Kidney epithelial cell (primary cell): Measurements from ENCODE around the gene ZNF285. TPM values are rescaled to one million over a fixed set of nuclear protein-coding genes. Genes with fewer than 3 reads are reported as not detected.
"Not testable (repeated sequence)": the region's sequence is repeated elsewhere in the genome, so short reads cannot be mapped to it uniquely, and the experiment has no call there.

Source experiments
- DNase-seq: peaks from one replicate; pipeline ENCODE4 v3.0.0-alpha.2; 2010; ENCODE audit warnings: low read depth
- H3K27me3 ChIP-seq: 2 replicates; pipeline ENCODE4 v1.6.0; 2011; ENCODE audit warnings: low read length; ENCODE audit not compliant: control insufficient read depth, insufficient read depth
- H3K36me3 ChIP-seq: 2 replicates; pipeline ENCODE4 v1.5.1; 2011; ENCODE audit warnings: low read length; ENCODE audit not compliant: control insufficient read depth, insufficient read depth
- H3K4me3 ChIP-seq: 2 replicates; pipeline ENCODE4 v1.5.1; 2011; ENCODE audit warnings: low read depth, mild to moderate bottlenecking, control low read depth, low read length
- total RNA-seq: library from RNA; depleted of rRNA; stranded (reverse); fragments of >200 nt; gene quantifications from 2 replicates; pipeline ENCODE4 v1.2.3, GENCODE V29; 2015
- TF ChIP-seq, protein P1 (sequence below): IDR thresholded peaks from 2 replicates; pipeline ENCODE4 v1.5.1; 2011; ENCODE audit warnings: mild to moderate bottlenecking, moderate library complexity, low read length, control low read depth, inconsistent platforms; ENCODE audit not compliant: insufficient read depth, poor library complexity, severe bottlenecking

The ZNF285 gene
- total RNA-seq = 3.8 and 5.1 TPM in 2 replicates

DNA sequence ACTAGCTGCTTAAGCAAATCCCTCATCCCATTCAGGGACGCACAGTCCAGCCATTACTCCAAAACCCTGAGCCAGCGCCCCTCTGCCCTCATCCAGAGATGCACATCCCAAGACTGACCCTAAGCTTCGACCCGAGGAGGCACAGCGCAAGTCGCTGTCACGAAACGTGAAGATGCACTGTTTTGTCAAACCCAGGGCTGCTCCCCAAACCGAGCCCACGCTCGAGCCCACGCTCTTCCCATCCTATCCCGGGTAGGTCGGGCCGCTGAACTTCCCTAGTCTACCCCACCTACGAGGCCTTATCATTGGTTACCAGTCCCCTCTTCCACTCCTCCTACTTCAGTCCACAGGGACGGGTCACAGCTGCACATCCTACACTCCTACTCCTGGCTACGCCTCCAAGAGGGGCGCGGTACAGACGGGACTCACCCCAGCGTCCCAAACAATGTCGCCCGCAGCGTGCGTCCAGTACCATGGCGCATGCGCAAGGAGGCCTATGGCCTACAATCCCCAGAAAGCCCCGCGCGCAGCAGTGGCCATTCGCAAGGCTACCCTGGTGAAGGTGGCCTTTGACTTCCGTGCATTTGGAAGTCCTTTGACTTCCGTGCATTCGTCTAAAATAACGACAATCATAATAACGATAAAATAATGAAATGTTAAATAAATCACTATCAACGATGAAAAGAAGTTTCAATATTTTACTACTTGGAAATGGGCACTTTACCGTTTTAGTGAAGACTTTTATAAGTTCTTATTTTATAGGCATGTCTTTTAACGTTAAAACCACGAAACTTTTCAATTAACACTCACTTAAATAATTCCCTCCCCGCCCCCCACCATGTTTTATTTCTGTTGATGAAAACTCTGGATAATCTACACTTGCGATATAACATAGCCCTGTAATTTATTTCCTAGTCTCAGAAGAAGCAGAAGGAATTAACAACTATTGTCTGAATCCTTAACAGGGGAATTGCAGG is at the start of gene ZNF285:
ZNF285 (minus strand) TSS at position 470 of the 977 bp plus-strand sequence. CDS start 4,395 bp downstream, outside the sequence.
- Histone ChIP-seq H3K27me3 (no peaks in the 10 kb centered on the region), H3K4me3 (peak within 1 kb of the TSS; percentile 66), H3K36me3 (no peaks in the 10 kb centered on the region)
- TF ChIP-seq, protein P1, sequence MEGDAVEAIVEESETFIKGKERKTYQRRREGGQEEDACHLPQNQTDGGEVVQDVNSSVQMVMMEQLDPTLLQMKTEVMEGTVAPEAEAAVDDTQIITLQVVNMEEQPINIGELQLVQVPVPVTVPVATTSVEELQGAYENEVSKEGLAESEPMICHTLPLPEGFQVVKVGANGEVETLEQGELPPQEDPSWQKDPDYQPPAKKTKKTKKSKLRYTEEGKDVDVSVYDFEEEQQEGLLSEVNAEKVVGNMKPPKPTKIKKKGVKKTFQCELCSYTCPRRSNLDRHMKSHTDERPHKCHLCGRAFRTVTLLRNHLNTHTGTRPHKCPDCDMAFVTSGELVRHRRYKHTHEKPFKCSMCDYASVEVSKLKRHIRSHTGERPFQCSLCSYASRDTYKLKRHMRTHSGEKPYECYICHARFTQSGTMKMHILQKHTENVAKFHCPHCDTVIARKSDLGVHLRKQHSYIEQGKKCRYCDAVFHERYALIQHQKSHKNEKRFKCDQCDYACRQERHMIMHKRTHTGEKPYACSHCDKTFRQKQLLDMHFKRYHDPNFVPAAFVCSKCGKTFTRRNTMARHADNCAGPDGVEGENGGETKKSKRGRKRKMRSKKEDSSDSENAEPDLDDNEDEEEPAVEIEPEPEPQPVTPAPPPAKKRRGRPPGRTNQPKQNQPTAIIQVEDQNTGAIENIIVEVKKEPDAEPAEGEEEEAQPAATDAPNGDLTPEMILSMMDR = no peak
- DNase-seq = peak; percentile 86

- Histone ChIP-seq H3K27me3 (no peaks in the 10 kb centered on the region), H3K36me3 (peaks cover 1% of the 10 kb centered on the region)
- DNase-seq = peak; percentile 87
These were observed 46.7 kb upstream of the ZNF285 start, which contains the start of gene ZNF229 for GRCh38 chr19:44447916-44448674. TSS of gene ZNF229 (minus strand) at chr19:44448472. CDS start at chr19:44442847, 5,625 bp downstream.

GRCh38 chr19:44438441-44438840 is 37.0 kb upstream of the ZNF285 start:
- no peaks in the 10 kb centered on the region for H3K36me3 ChIP-seq
- no peak for DNase-seq
- no peaks in the 10 kb centered on the region for H3K27me3 ChIP-seq
- TF ChIP-seq, protein P1 = no peak
- no peak overlapping the region for H3K4me3 ChIP-seq

More at GRCh38 chr19:44447916-44448674, 46.7 kb upstream of the ZNF285 start, which contains the start of gene ZNF229:
- peak within 1 kb of the TSS; percentile 80 for H3K4me3 ChIP-seq
- TF ChIP-seq, protein P1 = no peak

GRCh38 chr19:44435441-44435840 is 34.0 kb upstream of the ZNF285 start:
- H3K36me3 ChIP-seq = no peaks in the 10 kb centered on the region
- DNase-seq = no peak
- no peak overlapping the region for H3K4me3 ChIP-seq
- TF ChIP-seq, protein P1 = no peak
- no peaks in the 10 kb centered on the region for H3K27me3 ChIP-seq

DNA sequence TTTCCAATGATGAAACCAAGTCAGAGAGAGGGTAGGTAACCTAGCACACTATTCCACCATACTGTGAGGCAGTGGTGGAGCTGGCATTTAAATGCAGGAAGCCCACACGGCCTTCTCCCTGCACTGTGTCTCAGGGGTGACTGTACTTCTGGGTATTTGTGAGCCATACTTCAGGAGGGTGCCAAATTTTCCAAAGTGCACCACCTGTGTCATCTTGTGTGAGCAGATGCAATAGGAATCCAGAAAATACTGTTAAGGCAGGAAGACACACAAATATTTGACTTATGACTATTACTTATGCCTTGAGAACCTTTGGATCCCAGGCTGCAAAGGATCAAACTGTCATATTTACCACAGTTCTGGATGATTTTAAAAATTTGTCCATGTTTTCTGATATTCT is 29.5 kb upstream of the ZNF285 start:
- no peak for DNase-seq
- TF ChIP-seq, protein P1 = no peak
- Histone ChIP-seq H3K4me3 (no peak overlapping the region), H3K27me3 (no peaks in the 10 kb centered on the region), H3K36me3 (peaks cover 4% of the 10 kb centered on the region)

GRCh38 chr19:44415553-44415952 is 14.1 kb upstream of the ZNF285 start:
- not testable (repeated sequence) for DNase-seq, H3K27me3 ChIP-seq, H3K4me3 ChIP-seq, H3K36me3 ChIP-seq

DNA sequence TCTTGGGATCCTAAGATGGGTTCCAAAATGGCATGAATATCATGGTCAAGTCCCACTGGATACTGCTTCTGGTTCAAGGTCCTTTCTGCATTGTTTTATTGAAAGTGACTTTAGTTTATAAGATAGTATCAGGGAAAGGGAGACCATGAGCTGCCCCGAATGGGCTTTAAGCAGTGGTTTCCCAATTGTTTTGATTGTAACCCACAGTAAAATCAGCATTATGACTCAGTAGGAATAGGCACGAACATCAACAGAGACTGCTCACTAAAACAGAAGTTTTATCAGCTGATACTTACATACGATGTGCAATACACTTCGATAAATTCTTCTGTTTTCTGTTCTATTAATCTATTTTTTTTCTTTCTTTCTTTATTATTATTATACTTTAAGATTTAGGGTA is 12.1 kb downstream of the ZNF285 start:
- H3K27me3 ChIP-seq, DNase-seq, H3K36me3 ChIP-seq, H3K4me3 ChIP-seq: not testable (repeated sequence)
